Transverse colon (tissue), 4 donors: ENCODE results near the gene CEBPZ.

Source experiments
- CTCF ChIP-seq, 5 experiments: fragments of 200-600 bp in 3 of 5; fragments of 450-650 bp in 2 of 5; sonication (generic) in 3 of 5; IDR thresholded peaks; 1 replicate in 2 of 5; 2 replicates in 3 of 5; pipeline ENCODE4 v1.5.1; 2016 to 2017; ENCODE audit warnings: antibody characterized with exemption in 5 of 5, inconsistent platforms in 3 of 5, mild to moderate bottlenecking in 2 of 5, moderate library complexity in 1 of 5
- EP300 ChIP-seq: sonication (generic); formaldehyde crosslinking; IDR thresholded peaks from one replicate; pipeline ENCODE4 v1.6.1; 2017; ENCODE audit warnings: antibody characterized with exemption, low read depth
- POLR2A ChIP-seq: fragments of 450-650 bp; IDR thresholded peaks from one replicate; pipeline ENCODE4 v1.6.1; 2016; ENCODE audit warnings: antibody characterized with exemption, mild to moderate bottlenecking, moderate library complexity
- POLR2AphosphoS5 ChIP-seq, 3 donors: sonication (generic); formaldehyde crosslinking; IDR thresholded peaks; one replicate each; pipeline ENCODE4 v1.6.1; 2016; ENCODE audit warnings: antibody characterized with exemption in 3 of 3

GRCh38 chr2:37223131-37223530, 8.3 kb downstream of the CEBPZ start:
- no peak for TF ChIP-seq EP300
- TF ChIP-seq CTCF (IDR thresholded peaks at IDR 0.05): no peak
- no peak for TF ChIP-seq POLR2A
- no peak for TF ChIP-seq POLR2AphosphoS5 (IDR thresholded peaks at IDR 0.05)
